NCI-H128 (cell line): ENCODE data around the gene PSEN2.

Experiments
- DNase-seq: peaks from one replicate; lab custom pipeline; 2025; ENCODE audit not compliant: unreplicated experiment; lab: John Stamatoyannopoulos, UW

Gene PSEN2

GRCh38 chr1:226884966-226885820, 14.8 kb downstream of the PSEN2 start:
- no peak for DNase-seq

GRCh38 chr1:226886122-226886901, 15.9 kb downstream of the PSEN2 start:
- no peak for DNase-seq

GRCh38 chr1:226887006-226887405, 16.6 kb downstream of the PSEN2 start:
- no peak for DNase-seq

- DNase-seq, result no peak
Measured at GRCh38 chr1:226888021-226888420, 17.6 kb downstream of the PSEN2 start.

GRCh38 chr1:226888816-226889215, 18.4 kb downstream of the PSEN2 start:
- DNase-seq, result no peak

- no peak for DNase-seq
Measured at GRCh38 chr1:226889616-226890330, 19.4 kb downstream of the PSEN2 start.

- no peak for DNase-seq
Measured at GRCh38 chr1:226890331-226891108, 20.1 kb downstream of the PSEN2 start.

GRCh38 chr1:226891346-226891745, 20.9 kb downstream of the PSEN2 start:
- DNase-seq, result no peak

- DNase-seq, result no peak
Measured at GRCh38 chr1:226891846-226892523, 21.6 kb downstream of the PSEN2 start.

GRCh38 chr1:226892524-226892875, 22.1 kb downstream of the PSEN2 start:
- DNase-seq, result no peak

GRCh38 chr1:226893936-226894335, 23.5 kb downstream of the PSEN2 start:
- DNase-seq, result no peak

- DNase-seq, result no peak
Measured at GRCh38 chr1:226894826-226895225, 24.4 kb downstream of the PSEN2 start.

- DNase-seq, result no peak
Measured at GRCh38 chr1:226895644-226896043, 25.2 kb downstream of the PSEN2 start.

GRCh38 chr1:226898246-226898645, 27.8 kb downstream of the PSEN2 start:
- no peak for DNase-seq

GRCh38 chr1:226901421-226901820, 31.0 kb downstream of the PSEN2 start:
- DNase-seq, result no peak

GRCh38 chr1:226902601-226903000, 32.2 kb downstream of the PSEN2 start:
- DNase-seq, result no peak

GRCh38 chr1:226903819-226904716, 33.7 kb downstream of the PSEN2 start:
- DNase-seq, result no peak

- no peak for DNase-seq
Measured at GRCh38 chr1:226904772-226905171, 34.4 kb downstream of the PSEN2 start.

GRCh38 chr1:226908419-226908818, 38.0 kb downstream of the PSEN2 start:
- DNase-seq, result no peak
